HuH-7.5 (cell line): ENCODE measurements around the gene FBXL7.

Experiments used
- DNase-seq: peaks from one replicate; pipeline ENCODE4 v3.0.0; 2011; ENCODE audit warnings: low spot score

Gene FBXL7

DNA sequence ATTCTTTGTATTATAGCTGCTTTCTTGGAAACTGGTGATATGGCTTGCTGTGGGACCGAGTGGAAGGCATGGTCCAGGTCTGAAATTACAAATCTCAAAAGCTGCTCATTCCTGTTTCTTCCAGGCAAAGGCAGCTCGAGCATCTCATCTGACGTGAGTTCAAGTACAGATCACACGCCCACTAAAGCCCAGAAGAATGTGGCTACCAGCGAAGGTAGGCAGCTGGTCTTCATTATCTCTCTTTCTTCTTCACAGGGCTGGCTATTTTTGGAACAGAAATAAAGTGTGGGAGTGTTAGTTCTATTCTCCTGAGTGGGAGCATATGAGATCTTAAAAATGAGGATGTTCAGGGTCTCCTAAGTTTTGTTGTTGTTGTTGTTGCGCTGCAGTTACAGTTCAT is 115.9 kb downstream of the FBXL7 start:
- no peak for DNase-seq

DNA sequence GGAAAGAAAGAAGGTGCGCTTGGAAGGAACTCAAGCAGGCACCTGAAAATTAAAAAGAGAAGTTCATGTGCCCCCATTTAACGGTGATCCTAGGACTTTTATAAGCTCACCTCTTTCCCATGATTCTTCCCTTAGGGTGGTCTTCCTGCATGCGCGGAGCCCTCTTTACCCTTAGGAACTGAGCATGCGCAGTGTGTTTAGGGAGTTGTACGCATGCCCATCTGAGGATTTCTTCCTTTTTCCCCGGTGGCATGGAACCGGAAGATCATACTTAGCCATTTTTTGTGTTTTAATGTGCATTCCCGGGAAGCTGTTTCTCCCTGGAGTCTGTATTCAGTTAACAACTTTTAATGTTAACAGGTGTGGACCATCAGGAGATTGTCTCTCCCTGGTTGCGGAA is 119.0 kb downstream of the FBXL7 start:
- DNase-seq: no peak

GRCh38 chr5:15620501-15620900 is 120.5 kb downstream of the FBXL7 start:
- DNase-seq: no peak

GRCh38 chr5:15621094-15621493 is 121.1 kb downstream of the FBXL7 start:
- DNase-seq: no peak

GRCh38 chr5:15623794-15624193 is 123.8 kb downstream of the FBXL7 start:
- DNase-seq: no peak

GRCh38 chr5:15627109-15627508 is 127.1 kb downstream of the FBXL7 start:
- DNase-seq: no peak

GRCh38 chr5:15627647-15628046 is 127.7 kb downstream of the FBXL7 start:
- DNase-seq: no peak

DNA sequence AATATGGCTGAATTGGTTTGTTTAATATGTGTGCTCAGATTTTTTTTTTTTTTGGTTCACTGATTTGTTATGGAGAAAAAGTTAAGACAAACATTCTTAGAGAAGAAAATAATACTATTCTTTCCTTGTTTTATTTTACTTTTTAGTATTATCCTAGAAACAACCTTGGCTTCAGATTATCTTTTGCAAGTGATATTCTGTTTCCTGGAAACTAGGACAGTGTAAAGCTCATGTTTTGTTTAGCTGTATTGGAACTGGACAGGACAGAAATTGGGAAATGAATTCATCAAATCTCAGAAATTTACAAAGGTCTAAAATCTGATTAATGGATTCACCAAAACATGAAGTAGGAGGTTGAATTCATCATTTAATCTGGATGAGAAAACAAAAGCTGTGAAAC is 130.5 kb downstream of the FBXL7 start:
- DNase-seq: no peak

DNA sequence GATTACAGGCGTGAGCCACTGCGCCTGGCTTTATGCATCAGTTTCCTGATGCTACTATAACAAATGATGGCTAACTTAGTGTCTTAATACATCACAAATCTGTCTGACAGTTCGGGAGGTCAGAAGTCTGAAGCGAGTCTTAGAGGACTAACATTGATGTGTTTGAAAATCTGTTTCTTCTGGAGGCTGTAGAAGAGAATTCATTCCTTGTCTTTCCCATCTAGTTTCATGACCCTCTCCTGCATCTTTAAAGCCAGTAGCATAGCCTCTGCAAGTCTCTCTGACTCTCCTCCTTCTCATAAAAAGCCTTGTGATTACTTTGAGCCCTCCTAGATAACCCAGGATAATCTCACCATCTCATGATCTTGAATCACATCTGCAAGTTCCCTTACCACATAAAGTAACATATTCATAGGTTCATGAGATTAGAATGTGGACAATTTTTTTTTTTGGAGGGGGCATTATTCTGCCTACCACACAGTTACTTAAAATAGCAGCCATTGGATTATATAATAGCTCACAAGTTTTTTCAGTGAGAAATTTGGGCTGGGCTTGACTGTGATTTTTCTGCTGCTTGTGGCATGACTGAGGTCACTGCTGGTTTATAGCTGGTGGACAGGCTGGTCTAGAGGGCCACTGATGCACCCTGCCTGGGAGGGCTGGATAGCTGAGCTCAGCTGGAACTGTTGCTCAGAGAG is 134.8 kb downstream of the FBXL7 start:
- no peak for DNase-seq

DNA sequence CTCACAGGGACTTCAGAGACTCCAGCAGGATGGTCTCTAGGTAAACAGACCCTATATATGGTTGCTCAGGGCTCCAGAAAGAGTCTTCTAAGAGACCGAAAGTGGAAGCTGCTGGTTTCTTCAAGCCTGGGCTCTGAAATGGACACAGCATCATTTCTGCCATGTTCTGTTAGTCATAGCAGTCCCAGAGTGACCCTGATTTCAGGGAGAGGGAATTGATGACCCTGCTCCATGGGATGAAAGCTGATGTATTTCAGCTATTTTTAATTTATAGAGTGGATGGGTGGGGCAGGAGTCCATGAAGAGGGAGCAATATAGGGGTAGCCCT is 135.3 kb downstream of the FBXL7 start:
- DNase-seq: no peak

DNA sequence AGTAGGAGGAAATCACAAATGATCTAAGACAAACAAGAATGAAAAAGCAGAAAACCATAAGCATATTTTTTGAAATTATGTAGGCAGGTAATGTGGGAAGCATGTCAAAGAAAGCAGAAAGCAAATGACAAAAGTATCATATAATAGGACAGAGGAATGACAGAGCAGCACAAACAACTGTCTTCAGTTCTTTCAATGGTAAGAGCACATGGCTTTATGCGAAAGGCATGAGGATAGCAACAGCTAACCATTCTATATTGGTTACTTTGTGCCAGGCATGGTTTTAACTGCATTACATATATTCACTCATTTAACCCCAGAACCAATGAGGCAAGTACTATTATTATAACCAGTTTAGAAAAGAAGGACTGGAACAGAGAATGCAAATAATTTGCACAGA is 137.4 kb downstream of the FBXL7 start:
- no peak for DNase-seq

GRCh38 chr5:15637886-15638285 is 137.9 kb downstream of the FBXL7 start:
- DNase-seq: no peak

- DNase-seq: no peak
Measured at GRCh38 chr5:15638296-15638695, 138.3 kb downstream of the FBXL7 start.

DNA sequence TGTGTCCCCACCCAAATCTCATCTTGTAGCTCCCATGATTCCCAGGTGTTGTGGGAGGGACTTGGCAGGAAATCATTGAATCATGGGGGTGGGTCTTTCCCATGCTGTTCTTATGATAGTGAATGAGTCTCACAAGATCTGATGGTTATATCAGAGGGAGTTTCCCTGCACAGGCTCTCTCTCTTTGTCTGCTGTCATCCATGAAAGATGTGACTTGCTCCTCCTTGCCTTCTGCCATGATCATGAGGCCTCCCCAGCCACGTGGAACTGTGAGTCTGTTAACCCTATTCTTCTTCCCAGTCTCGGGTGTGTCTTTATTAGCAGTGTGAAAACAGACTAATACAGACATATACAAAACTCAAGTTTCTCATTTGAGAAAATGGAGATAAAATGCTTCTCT is 139.3 kb downstream of the FBXL7 start:
- DNase-seq: no peak

DNA sequence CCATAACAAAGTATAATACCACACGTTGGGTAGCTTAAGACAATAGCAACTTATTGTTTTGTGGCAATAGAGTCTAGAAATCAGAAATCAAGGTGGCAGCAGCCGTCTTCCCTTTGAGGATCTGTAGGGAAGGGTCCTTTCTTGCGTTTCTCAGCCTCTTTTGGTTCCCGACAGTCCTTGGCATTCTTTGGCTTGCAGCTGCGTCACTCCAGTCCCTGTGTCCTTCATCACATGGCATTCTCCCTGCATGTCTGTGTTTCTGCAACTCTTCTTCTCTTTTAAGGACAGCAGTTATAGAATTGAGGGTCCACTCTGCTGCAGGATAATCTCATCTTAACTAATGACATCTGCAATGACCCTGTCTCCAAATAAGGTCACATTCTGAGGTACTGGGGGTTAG is 140.1 kb downstream of the FBXL7 start:
- no peak for DNase-seq

- DNase-seq: no peak
Measured at GRCh38 chr5:15643731-15644130, 143.8 kb downstream of the FBXL7 start.

GRCh38 chr5:15645381-15646160 is 145.6 kb downstream of the FBXL7 start:
- DNase-seq: no peak

GRCh38 chr5:15646371-15646770 is 146.4 kb downstream of the FBXL7 start:
- DNase-seq: no peak

DNA sequence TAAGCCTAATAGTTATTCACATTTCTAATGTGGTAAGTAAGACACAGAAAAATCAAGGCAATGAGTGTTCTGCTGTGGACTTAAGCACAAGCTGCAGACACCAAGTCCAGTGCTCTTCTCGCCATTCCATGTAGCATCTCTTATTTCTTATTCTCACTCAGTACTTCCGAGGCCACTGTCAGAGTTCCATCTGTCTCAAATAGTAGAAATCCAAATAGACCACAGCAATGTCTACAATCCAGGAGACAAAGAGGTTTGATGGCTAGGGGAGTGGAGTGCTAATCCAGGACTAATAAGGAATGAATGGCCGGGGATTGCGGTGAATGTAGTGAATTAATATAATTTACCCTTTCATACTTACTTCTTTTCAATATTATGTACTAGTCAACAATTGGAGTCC is 147.3 kb downstream of the FBXL7 start:
- no peak for DNase-seq

- no peak for DNase-seq
Measured at GRCh38 chr5:15650266-15650665, 150.3 kb downstream of the FBXL7 start.

DNA sequence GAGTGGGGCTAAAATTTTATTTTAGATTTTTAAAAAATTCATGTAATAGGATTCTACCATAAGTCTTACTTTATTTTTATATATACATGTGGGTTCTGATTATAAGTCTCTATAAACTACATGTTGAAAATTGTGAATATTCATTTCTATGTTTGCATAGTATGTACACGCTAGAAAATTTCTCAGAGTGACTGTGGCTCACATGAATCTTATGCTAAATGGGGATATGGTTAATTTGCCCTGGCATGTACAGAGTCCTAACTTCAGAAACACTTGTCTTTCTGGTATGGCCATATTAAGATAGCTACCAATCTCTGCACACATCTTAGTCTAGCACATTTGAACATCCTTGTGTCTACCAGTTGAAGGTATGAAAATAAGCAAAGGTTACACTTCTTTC is 154.8 kb downstream of the FBXL7 start:
- DNase-seq: no peak

- no peak for DNase-seq
Measured at GRCh38 chr5:15655683-15656082, 155.7 kb downstream of the FBXL7 start.

DNA sequence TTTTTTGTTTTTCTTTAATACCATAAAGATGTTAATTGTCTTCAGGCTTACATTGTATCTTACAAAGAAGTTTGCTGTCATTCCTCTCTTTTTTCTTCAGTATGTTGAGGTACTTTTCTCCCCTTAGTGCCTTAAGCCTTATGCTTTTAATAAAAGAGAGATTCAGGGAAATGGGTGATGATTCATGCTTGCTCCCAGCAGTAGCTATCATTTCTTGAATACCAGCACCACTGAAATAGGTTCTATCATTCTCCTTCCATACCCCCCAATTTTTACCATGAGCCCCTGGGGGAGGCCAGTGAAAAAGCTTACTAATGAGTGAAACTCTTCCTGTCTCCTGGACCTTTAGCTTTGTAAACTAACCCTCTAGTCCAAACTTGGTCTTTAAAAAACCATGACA is 165.0 kb downstream of the FBXL7 start:
- no peak for DNase-seq

DNA sequence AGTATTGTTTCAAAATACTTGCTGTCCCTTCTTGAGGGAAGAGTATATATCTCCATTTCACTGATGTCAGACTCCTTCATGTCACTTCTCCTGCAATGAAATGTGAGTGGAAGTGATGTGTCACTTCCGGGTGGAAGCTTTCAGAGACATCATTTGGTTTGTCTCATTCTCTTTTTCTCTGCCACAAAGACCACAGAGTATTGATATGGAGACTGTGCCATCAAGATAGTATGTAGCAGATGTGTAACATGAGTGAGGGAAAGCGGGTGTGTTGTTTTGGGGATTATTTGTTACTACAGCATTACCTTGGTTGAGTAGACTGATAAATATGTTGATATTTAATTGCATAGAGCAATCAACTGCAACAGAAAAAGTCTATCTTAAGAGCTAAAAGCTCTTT is 169.8 kb downstream of the FBXL7 start:
- no peak for DNase-seq
